ENCODE measurements around the gene CFAP77.

The CFAP77 gene

DNA sequence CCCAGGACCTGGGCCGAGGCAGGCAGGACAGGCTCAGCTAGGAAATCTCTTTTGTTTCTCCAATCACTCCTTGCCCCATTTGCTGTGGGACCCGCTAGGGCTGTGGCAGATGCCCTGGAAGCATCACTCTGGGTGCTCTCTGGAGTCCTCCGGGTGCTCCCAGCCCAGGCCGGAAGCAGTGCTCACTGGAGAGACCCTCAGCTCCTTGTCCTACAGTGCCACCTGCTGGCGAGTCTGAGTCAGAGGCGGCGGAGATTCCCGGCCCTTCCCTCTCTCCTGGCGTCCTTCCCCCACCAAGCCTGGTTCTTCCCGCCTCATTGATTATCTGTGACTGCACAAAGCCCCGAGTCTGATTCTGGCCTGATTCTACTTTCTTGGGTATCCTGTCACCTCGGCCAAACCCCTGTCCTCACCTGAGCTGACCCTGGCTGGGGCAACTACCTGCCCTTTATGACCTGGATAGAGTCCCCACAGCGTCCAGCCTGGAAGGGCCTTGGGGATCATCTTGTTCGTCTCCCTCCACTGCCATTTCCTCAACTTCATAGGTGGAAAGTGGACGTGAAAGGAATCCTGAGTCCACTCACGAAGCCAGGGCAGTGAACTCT is 165.1 kb downstream of the CFAP77 start:
- no peak for DNase-seq (ENCODE audit: extremely low read depth in 1 of 2, low read depth in 1 of 2)

DNA sequence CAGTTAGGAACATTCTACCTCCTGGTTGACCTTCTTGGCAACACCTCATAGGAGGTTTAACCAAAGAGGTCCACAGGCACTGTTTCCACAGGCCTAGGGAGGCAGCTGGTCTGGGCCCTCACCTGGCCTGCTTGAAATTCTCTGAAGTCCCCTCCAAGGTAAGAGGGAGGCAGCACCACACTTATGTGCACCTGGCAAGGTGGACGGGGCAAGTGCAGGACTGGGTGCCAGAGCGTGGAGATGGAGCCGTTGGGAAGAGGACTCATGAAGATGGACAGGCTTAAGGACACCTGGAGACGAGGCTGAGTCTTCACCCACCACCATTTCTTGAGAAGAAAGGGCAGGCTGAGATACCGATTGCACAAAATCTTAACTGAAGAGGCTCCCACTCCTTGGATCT is 165.8 kb downstream of the CFAP77 start:
- DNase-seq (ENCODE audit: extremely low read depth in 1 of 2, low read depth in 1 of 2), result no peak

DNA sequence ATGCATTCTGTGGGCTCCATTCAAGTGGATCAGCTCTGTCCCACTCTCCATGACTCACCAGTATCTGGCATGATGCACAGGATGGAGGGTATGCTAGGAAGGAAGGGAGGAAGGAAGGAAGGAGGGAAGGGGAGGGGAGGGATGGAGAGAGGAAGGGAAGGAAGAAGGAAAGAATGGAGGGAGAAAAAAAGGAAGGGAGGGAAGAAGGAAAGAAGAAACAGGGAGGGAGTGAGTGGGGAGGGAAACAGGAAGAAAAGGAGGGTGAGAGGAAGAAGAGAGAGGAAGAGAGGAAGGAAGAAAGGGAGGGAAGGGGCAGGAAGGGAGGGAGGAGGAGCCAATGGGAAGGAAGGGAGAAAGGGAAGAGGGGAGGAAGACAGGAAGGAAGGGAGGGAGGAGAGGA is 167.1 kb downstream of the CFAP77 start:
- DNase-seq (ENCODE audit: extremely low read depth in 1 of 2, low read depth in 1 of 2), result no peak

DNA sequence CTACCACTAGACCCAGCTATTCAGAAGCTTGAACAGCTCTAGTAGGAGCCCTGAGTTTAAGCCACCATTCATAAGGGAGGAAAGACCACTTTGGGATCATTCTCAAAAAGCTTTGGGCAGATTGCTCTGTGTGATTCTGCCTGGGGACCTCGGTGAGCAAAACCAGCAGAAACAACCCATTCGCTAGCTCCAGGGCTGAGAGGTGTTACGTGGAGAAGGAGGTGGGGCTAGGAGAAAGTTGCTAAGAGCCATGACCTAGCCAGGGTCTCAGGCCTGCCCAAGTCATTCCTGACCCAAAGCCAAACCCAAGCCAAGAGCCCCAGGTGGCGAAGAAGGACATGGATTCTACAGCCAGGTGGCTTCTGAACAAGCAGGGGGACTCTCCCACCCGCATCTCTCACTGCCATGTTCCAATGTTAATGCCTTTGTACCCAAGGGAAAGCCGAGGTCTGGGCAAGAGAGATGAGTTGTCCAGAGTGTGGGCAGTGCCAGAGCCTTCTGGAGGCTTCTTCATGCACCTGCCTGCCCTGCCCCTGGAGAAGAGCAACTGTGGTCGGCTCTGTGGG is 168.4 kb downstream of the CFAP77 start:
- no peak for DNase-seq (ENCODE audit: extremely low read depth in 1 of 2, low read depth in 1 of 2)

DNA sequence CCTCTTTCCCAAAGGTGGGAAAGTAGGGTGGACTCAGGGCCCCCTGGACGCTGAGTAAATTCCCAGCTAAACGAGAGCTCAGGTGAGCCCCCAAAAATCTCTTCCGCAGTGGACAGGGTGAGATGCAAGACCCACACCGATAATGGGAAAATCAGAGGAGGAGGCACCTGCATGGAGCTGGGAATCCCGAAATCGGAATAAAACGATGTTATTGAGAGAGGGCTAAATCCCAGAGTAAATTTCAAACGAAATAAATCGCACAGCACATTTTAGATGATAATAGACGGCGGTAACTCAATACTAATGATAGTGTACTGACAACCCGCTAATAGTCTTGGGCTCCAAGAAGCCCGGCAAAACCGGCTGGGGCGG is 169.4 kb downstream of the CFAP77 start:
- no peak for DNase-seq (ENCODE audit: extremely low read depth in 1 of 2, low read depth in 1 of 2)

DNA sequence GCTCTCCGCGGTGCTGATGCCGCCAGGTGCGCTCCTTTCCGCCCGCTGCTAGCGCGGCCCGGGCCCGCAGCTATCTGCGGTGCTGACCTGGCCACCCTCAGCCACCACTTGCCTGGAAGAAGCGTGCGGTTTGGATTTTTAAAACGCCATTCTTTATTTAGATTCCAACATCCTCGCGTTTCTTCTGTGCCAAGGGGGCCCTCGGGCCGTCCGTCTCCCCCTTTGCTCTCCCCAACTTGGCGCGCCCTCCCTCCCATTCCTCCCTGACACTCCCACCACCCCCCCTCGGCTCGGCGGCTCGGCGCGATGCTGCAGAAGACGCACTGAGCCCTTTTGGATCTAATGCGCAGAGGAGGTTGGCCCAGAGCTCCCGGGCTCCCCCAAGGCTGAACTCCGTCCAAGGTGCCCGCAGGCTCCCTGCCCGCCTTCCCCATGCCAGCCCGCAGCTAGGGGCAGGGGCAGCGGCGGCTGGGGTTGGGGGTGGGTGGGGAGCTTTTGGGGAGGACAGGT is 172.3 kb downstream of the CFAP77 start, which contains the start of gene BARHL1:
Gene BARHL1, plus strand, starts transcription at position 331 of the 510 bp plus-strand sequence. CDS start 192 bp downstream, outside the sequence.
- no peak for DNase-seq (ENCODE audit: extremely low read depth in 1 of 2, low read depth in 1 of 2)

DNA sequence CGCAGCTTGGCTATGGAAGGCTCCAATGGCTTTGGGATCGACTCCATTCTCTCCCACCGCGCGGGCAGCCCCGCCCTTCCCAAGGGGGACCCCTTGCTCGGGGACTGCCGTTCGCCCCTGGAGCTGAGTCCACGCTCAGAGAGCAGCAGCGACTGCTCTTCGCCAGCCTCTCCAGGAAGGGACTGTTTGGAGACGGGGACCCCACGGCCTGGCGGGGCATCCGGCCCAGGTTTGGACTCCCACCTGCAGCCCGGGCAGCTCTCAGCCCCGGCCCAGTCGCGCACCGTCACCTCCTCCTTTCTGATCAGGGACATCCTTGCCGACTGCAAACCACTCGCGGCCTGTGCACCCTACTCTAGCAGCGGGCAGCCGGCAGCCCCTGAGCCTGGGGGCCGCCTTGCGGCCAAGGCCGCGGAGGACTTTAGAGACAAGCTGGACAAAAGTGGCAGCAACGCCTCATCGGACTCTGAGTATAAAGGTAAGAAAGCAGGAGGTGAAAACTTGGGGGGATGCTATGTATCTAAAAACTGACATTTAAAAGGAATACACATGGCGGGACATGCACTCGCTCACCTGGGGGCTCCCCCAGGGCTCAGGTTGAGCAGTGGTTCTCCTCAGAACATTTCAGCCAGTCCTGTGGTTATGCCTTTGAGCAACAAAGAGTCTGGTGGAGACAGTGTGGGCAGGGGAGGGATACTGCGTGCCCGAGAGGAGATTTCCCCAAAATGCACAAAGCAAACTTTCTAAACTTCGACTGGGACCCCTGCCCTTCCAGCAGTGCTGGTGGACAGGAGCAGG is 173.0 kb downstream of the CFAP77 start:
- no peak for DNase-seq (ENCODE audit: extremely low read depth in 1 of 2, low read depth in 1 of 2)

DNA sequence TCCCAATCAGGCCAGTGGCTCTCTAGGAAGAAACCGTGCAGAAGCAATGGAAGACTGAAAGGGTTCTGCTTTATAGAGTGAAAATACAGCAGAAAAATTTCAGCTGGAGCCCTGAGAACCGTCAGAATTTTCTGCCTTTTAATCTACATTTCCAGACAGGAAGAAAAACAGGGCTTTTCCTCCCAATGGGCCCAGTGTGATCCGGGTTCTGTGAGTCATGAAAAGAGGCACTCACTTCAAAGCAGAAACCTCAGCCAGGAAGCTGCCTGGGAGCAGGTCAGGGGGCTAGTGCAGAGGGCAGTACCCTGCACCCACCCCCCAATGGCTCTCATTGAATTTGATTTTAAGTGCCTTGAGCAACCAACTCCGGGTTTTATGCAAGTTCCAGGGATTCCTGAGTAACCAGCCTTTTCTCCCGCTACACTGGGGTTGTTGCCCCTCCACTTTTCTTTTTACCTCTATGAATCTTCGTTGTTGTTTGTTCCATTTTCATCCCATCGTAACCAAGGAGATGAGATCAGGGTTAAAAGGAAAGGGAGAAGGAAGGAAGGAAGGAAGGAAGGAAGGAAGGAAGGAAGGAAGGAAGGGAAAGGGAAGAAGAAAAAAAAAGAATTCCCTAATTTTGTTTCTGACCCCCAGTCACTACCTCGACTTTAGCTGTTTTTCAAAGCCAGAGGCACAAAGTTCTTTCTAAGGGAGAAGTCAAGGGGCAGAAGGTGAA is 173.7 kb downstream of the CFAP77 start:
- no peak for DNase-seq (ENCODE audit: extremely low read depth in 1 of 2, low read depth in 1 of 2)

DNA sequence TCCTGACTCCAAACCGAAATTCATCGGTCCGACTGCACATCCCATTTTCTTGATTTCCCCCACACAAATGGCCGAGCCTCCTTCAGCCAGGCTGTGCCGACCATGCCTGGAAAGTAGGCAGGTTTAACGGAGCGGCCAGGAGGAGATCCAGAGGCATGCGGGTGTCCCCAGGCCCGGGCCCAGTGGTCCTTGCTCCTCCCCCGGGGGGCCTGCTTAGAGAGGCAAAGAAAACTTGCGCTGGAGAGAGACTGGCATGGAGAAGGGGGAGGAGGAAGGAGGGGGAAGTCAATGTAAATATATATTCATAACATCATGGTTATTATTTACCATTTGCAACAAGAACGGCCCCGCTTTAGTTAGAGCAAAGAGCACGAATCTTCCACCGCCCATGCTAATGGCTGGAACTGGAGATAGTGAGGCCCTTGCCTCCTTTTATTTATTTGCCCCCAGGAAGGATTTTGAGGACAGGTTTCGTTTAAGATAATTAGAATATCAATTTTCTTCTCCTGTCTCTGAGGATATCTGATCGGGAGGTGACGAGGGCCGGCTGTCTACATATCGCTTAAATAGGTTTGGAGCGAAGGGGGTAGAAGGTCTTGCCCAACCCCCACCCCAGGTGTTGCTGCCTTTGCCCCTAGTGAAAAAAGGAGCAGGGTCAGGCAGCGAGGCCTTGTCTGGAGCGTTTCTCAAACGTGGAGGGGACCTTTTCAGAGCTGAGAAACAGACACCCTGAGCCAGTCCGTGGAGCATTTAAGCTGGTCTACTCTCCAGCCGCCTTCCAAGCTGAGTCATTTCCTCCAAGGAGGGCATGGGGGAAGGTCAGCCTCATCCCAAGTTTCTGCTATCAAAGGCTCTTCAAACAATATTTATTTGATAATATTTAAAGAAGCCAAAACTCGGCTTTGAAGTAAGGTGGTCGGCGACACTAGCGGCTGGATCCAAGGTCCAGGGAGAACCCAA is 174.9 kb downstream of the CFAP77 start:
- no peak for DNase-seq (ENCODE audit: extremely low read depth in 1 of 2, low read depth in 1 of 2)

DNA sequence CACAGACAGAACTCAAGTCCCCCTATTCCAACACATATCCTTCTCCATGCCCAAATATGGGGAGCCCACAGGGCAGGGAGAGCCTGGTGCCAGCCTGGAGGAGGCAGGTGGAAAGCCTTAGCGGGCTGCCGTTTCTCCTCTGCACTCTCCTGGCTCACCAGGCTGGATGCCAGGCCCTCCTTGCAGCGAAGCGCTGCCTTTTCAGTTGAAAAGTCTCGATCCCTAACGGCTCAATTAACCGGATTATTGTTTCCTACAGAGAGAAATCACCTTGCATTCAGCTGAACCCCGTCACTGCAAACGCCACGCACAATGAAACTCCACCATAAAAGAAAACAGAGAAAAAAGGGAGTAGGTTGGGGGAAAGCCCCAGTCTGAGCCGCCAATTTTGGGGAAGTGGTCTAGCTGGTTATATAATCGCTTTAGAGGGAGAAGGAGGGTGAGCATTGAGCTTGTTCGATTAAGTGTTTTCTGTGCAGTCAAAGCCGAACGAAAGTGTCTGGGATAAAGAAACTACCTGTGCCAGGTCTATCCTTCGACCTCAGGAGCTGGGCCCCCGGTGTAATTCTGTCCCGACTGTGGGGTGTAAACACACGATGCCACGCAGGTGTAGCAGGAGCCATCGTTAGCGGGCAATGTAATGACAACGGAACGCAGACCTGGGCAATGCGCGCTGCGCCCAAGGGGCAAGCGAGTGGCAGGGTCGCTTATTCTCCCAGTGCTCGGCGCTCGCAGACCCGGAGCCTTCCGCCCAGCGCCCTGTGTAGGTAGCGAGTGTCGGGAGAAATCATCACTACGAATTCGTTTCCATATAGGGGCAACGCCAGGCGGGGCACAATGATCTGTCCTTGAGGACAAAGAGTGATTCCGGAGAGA is 176.2 kb downstream of the CFAP77 start:
- DNase-seq (ENCODE audit: extremely low read depth in 1 of 2, low read depth in 1 of 2), result no peak

DNA sequence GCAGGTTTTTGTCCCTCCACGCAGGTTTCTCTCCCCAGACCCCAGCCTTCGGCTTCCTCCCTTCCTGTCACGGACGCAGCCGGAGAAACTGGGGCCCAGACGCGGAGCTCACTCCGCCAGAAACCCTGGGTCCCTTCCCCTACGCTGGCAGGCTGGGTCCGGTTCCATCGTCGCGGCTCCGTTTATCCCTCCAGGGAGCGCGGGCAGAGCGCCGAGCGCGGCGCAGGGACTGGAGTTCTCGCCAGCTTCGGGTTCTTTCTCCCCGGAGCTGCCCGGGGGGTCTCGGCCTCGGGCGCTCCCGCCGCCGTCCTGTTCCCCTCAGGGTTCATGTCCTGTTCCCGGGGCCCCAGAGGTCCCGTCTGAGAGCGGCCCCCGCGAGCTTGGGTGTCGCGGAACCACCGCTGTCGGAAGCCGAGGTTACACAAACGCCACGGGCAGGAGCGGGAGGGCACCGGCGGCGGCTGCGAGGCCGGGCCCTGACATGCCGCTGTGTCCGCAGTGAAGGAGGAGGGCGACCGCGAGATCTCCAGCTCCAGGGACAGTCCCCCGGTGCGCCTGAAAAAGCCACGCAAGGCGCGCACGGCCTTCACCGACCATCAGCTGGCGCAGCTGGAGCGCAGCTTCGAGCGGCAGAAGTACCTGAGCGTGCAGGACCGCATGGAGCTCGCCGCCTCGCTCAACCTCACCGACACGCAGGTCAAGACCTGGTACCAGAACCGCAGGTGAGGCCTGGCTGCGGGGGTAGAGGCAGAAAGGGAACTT is 177.0 kb downstream of the CFAP77 start:
- no peak for DNase-seq (ENCODE audit: extremely low read depth in 1 of 2, low read depth in 1 of 2)

DNA sequence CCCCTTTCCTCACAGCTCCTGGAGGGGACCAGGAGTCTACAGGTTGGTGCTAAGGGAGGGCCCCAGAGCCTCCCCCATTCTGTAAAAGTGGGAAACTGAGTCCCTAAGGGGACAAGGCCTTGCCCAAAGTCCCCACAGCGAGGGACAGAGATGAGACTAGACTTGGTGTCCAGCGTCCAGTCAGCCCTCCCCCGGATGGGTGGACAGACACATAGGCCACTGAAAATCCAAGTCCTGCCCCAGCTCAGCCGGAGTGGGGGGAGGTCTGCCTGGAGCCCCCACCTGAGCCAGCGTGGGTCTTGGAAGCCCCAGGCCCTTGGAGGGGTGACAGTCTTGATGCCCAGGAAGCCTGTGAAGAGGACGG is 177.6 kb downstream of the CFAP77 start:
- DNase-seq (ENCODE audit: extremely low read depth in 1 of 2, low read depth in 1 of 2), result no peak

DNA sequence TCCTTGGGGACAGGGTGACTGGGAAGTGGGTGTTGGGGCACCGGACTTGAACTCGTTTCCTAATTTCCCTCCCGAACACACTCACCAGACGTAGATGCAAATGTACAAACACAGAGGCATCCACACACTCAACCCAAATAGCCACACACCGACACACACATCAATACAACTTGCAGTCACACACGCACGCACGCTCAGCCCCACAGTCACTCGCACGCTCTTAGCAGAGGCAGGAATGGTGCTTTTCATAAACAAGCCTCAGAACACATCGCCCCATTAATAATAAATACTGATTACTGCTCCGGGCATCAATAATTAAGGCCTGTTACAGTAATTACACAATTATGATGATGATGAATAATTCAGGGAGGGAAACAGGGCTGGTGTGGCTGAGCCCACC is 178.1 kb downstream of the CFAP77 start:
- no peak for DNase-seq (ENCODE audit: extremely low read depth in 1 of 2, low read depth in 1 of 2)

DNA sequence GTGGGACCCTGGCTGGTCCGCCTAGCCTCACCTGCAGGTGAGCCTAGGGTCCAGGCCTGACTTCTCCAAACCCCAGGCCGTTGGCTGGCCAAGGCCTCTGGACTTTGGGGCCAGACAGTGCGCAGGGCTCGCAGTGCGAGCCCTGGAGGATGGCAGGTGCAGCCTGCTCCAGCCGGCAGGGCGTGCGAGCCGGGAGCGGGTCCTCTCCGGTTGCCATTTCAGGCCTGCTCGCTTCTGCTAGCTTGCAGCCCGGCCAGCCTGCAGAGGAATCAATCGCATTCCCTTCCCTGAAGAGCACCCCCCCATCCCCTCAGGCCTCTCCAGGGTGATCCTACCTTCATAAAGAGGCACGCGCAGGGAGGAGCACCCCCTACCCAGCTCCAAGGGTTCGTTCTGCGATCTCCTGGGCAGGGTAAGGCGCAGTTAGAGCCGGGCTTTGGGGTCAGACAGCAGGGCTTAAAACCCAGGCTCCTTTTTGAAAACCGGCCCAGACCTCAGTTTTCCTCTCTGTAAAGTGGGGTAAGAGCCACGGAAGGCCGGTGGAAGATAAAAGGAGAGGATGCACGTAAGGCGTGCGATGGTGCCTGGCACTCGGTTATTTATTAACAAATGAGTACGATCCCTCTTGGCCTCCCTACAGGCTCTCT is 178.6 kb downstream of the CFAP77 start:
- DNase-seq (ENCODE audit: extremely low read depth in 1 of 2, low read depth in 1 of 2), result no peak

DNA sequence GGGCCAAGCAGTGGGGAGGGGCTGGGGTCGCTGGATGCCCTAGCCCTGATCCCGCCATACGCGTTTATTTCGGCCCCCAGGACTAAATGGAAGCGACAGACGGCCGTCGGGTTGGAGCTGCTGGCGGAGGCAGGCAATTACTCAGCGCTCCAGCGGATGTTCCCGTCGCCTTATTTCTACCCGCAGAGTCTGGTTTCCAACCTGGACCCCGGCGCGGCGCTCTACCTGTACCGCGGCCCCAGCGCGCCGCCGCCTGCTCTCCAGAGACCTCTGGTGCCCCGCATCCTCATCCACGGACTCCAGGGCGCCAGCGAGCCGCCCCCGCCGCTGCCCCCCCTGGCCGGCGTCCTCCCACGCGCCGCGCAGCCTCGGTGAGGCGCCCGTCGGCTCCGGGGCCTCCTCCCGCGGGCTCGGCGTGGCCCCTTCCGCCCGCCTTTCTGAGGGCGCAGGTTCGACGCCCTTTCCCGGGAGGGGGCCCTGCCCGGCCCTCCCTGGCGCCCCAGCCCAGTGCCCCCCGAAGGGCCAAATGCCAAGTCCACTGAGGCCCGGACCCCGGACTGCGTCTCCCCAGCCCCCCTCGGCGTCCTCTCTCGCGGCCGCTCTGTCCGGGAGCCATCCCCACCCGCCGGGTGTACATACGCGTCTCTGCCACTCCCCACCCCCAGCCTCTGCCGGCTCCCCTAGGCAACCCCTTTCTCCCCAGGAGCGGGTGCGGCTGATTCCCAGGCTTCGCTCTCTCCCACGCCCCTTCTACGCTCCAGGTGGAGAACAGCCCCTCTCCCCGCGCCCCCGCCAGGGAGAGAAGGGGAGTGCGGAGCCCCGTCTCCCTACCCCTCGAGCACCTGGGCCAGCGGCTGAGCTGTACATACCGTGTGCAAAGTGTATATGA is 179.4 kb downstream of the CFAP77 start:
- no peak for DNase-seq (ENCODE audit: extremely low read depth in 1 of 2, low read depth in 1 of 2)

DNA sequence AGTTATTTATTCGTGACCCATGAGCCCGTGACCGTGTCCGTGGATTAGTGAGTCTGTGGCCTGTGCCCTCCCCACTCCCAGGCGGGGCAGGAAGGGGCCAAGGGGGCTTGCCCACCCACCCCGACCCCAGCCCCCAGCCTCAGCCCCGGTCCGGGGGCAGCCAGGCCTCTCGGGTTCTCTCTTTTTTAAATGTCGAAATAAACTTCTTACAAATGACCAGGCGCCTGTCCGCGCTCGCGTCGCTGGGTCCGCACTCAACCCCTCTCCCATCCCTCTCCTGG is 180.0 kb downstream of the CFAP77 start:
- DNase-seq (ENCODE audit: extremely low read depth in 1 of 2, low read depth in 1 of 2), result no peak

Measured in activated CD8-positive, alpha-beta memory T cell treated with anti-CD3 and anti-CD28 coated beads for 1 hour (primary cell).